Measurements from ENCODE around the gene TBC1D4. TPM values are rescaled to one million over a fixed set of nuclear protein-coding genes. Genes with fewer than 3 reads are reported as not detected.

The TBC1D4 gene
- total and polyA plus RNA-seq, 10 of the 15 experiments (the other 5 are each of a cell fraction or from before 2014, with no cell fraction given) = 11.0 to 38.6 (median 25.5) TPM

DNA sequence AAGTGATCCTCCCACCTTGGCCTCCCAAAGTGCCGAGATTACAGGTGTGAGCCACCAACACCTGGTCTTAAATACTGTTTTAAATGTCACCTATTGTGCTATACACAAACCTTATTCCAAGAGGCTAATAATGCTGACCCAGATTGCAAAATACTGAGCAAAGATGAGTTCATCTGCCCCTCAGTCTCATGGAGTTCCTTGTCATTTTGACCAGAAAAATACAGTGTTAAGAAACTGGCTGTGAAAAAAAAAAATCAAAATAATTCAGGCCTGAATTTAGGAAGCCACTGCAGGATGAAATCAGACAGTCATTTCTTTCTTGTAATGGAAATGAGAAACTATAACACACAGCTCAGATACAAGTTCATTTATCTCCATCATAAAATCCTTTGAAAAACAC is 59.9 kb downstream of the TBC1D4 start:
- Histone ChIP-seq H3K4me2 (ENCODE audit: control insufficient read depth, insufficient read depth) (no peak overlapping the region), H3K4me3 (no peak overlapping the region), H4K20me1 (ENCODE audit: control insufficient read depth, insufficient read depth) (no peaks in the 10 kb centered on the region), H3K9me3 (replicated peaks; ENCODE audit: control insufficient read depth, insufficient read depth, low read length) (no peaks in the 10 kb centered on the region; the same call in 2 of the 3 replicates), H3K27ac (ENCODE audit: control insufficient read depth, insufficient read depth) (no peak overlapping the region), H2AFZ (ENCODE audit: control insufficient read depth, low read depth, low read length) (no peak overlapping the region), H3K36me3 (ENCODE audit: control insufficient read depth in 2 of 2, insufficient read depth in 2 of 2, low read length in 1 of 2) (no peaks in the 10 kb centered on the region), H3K9ac (ENCODE audit: control insufficient read depth, insufficient read depth, low read length) (no peak overlapping the region), H3K79me2 (ENCODE audit: control insufficient read depth, insufficient read depth, low read length) (peaks cover 6% of the 10 kb centered on the region), H3K4me1 (ENCODE audit: control insufficient read depth, insufficient read depth, low read length) (peaks cover 7% of the 10 kb centered on the region), H3K27me3 (replicated peaks in 1 of 2; ENCODE audit: control insufficient read depth in 2 of 2, insufficient read depth in 2 of 2, low read length in 1 of 2) (no peaks in the 10 kb centered on the region)
- 72% methylated on average over 1 of the region's 1 CpG for WGBS (ENCODE audit: insufficient coverage, insufficient replicate concordance, low lambda C conversion rate, missing lambda C conversion rate)
- ChIA-PET SMC1A (ENCODE audit: uncharacterized antibody, unreplicated experiment) (interaction anchor here (0.6 to 1.4 kb wide), 5 partner anchors 16 to 1292 kb away, joined by 3 to 6 read pairs (median 4); no protein-coding TSS in a partner anchor), RAD21 (ENCODE audit: unreplicated experiment) (interaction anchor here (0.6 kb wide), 1 partner anchor 189 kb away, joined by 4 read pairs; no protein-coding TSS in a partner anchor), POLR2A (no interaction called here), CTCF (no interaction called here)
- FAIRE-seq (no peak), DNase-seq (ENCODE audit: low read depth, low spot score) (no peak), ATAC-seq (no peak)
- TF ChIP-seq SIN3A (IDR thresholded peaks at IDR 0.05; ENCODE audit: low read depth, low read length) (no peak), EZH2 (IDR thresholded peaks at IDR 0.05; ENCODE audit: borderline replicate concordance, control insufficient read depth, low read depth, low read length) (no peak)
- no TSS peak for BruUV-seq (replicated peaks)
- in situ Hi-C loops (cut with MboI) = no loop called here
- intact Hi-C loops (cut with micrococcal nuclease; ENCODE audit: unreplicated experiment) = no loop called here

DNA sequence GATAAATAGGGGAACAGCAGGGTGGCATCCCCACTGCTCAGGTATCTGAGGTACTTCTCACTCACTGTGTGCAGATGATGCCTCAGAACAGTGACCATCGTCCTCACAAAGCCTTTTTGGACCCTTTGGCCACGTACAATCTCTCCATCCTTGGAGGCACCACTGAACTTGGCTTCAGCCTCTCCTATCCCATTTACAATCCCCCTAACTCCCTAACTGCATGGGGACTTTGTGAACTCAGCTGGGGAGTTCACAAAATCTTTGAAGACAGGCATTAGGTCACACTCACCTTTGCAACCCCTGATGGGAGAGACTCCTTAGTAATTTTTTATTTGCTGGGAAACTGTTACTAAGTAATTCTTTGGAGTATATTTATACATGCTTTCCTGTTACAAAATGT is 60.8 kb downstream of the TBC1D4 start:
- CTCF ChIA-PET = interaction anchor here (2.9 kb wide), 1 partner anchor 10 kb away, joined by 7 read pairs; no protein-coding TSS in a partner anchor
- H3K79me2 ChIP-seq (ENCODE audit: control insufficient read depth, insufficient read depth, low read length) = peaks cover 10% of the 10 kb centered on the region
- H3K9me3 ChIP-seq (replicated peaks; ENCODE audit: control insufficient read depth, insufficient read depth, low read length) = no peaks in the 10 kb centered on the region; the same call in 2 of the 3 replicates
- no peak overlapping the region for H2AFZ ChIP-seq (ENCODE audit: control insufficient read depth, low read depth, low read length)
- no peaks in the 10 kb centered on the region for H3K27me3 ChIP-seq (replicated peaks in 1 of 2; ENCODE audit: control insufficient read depth in 2 of 2, insufficient read depth in 2 of 2, low read length in 1 of 2)
- H3K27ac ChIP-seq (ENCODE audit: control insufficient read depth, insufficient read depth) = no peak overlapping the region
- no peak overlapping the region for H3K4me3 ChIP-seq
- ATAC-seq (no peak), DNase-seq (ENCODE audit: low read depth, low spot score) (no peak), FAIRE-seq (no peak)
- RAD21 ChIA-PET (ENCODE audit: unreplicated experiment) = interaction anchor here (1.0 kb wide), 1 partner anchor 54 kb away, joined by 3 read pairs; no protein-coding TSS in a partner anchor
- POLR2A ChIA-PET = interaction anchor here (0.5 kb wide), 1 partner anchor 1559 kb away, joined by 5 read pairs; no protein-coding TSS in a partner anchor
- no peaks in the 10 kb centered on the region for H3K36me3 ChIP-seq (ENCODE audit: control insufficient read depth in 2 of 2, insufficient read depth in 2 of 2, low read length in 1 of 2)
- SMC1A ChIA-PET (ENCODE audit: uncharacterized antibody, unreplicated experiment) = no interaction called here
- 21% methylated on average over 2 of the region's 2 CpGs for WGBS (ENCODE audit: insufficient coverage, insufficient replicate concordance, low lambda C conversion rate, missing lambda C conversion rate)
- no peaks in the 10 kb centered on the region for H4K20me1 ChIP-seq (ENCODE audit: control insufficient read depth, insufficient read depth)
- no TSS peak for BruUV-seq (replicated peaks)
- intact Hi-C loops (cut with micrococcal nuclease; ENCODE audit: unreplicated experiment) = no loop called here
- no peak overlapping the region for H3K4me2 ChIP-seq (ENCODE audit: control insufficient read depth, insufficient read depth)
- H3K4me1 ChIP-seq (ENCODE audit: control insufficient read depth, insufficient read depth, low read length) = peaks cover 12% of the 10 kb centered on the region
- no peak overlapping the region for H3K9ac ChIP-seq (ENCODE audit: control insufficient read depth, insufficient read depth, low read length)
- in situ Hi-C loops (cut with MboI) = no loop called here
- TF ChIP-seq, protein P1, sequence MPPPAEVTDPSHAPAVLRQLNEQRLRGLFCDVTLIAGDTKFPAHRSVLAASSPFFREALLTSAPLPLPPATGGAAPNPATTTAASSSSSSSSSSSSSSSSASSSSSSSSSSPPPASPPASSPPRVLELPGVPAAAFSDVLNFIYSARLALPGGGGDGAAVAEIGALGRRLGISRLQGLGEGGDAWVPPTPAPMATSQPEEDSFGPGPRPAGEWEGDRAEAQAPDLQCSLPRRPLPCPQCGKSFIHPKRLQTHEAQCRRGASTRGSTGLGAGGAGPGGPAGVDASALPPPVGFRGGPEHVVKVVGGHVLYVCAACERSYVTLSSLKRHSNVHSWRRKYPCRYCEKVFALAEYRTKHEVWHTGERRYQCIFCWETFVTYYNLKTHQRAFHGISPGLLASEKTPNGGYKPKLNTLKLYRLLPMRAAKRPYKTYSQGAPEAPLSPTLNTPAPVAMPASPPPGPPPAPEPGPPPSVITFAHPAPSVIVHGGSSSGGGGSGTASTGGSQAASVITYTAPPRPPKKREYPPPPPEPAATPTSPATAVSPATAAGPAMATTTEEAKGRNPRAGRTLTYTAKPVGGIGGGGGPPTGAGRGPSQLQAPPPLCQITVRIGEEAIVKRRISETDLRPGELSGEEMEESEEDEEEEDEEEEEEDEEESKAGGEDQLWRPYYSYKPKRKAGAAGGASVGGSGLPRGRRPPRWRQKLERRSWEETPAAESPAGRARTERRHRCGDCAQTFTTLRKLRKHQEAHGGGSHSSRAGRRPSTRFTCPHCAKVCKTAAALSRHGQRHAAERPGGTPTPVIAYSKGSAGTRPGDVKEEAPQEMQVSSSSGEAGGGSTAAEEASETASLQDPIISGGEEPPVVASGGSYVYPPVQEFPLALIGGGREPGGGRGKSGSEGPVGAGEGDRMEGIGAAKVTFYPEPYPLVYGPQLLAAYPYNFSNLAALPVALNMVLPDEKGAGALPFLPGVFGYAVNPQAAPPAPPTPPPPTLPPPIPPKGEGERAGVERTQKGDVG (CRISPR knock-in tag; IDR thresholded peaks at IDR 0.05) = no peak
- TF ChIP-seq ZNF207 (IDR thresholded peaks at IDR 0.05; ENCODE audit: borderline replicate concordance) (no peak), SUPT20H (IDR thresholded peaks at IDR 0.05; ENCODE audit: borderline replicate concordance, control insufficient read depth, low read depth, low read length) (no peak), ZZZ3 (IDR thresholded peaks at IDR 0.05; ENCODE audit: control insufficient read depth, insufficient read length, low read depth) (no peak), JUND (IDR thresholded peaks at IDR 0.05; ENCODE audit: low read depth, low read length) (no peak), ZSCAN29 (IDR thresholded peaks at IDR 0.05) (no peak)
- TF ChIP-seq, protein P2, sequence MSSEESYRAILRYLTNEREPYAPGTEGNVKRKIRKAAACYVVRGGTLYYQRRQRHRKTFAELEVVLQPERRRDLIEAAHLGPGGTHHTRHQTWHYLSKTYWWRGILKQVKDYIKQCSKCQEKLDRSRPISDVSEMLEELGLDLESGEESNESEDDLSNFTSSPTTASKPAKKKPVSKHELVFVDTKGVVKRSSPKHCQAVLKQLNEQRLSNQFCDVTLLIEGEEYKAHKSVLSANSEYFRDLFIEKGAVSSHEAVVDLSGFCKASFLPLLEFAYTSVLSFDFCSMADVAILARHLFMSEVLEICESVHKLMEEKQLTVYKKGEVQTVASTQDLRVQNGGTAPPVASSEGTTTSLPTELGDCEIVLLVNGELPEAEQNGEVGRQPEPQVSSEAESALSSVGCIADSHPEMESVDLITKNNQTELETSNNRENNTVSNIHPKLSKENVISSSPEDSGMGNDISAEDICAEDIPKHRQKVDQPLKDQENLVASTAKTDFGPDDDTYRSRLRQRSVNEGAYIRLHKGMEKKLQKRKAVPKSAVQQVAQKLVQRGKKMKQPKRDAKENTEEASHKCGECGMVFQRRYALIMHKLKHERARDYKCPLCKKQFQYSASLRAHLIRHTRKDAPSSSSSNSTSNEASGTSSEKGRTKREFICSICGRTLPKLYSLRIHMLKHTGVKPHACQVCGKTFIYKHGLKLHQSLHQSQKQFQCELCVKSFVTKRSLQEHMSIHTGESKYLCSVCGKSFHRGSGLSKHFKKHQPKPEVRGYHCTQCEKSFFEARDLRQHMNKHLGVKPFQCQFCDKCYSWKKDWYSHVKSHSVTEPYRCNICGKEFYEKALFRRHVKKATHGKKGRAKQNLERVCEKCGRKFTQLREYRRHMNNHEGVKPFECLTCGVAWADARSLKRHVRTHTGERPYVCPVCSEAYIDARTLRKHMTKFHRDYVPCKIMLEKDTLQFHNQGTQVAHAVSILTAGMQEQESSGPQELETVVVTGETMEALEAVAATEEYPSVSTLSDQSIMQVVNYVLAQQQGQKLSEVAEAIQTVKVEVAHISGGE (CRISPR knock-in tag; IDR thresholded peaks at IDR 0.05) = no peak

Measured in GM12878 (cell line).